WTC11 (cell line): ENCODE results near the gene IRF2BP2. TPM values are rescaled to one million over a fixed set of nuclear protein-coding genes. Genes with fewer than 3 reads are reported as not detected.
A peak's percentile ranks its signal among the peaks of the same experiment; 100 is the strongest.

Source experiments
- ATAC-seq: fragments of 200-7000 bp; cut with Tn5 transposase; 2 replicates; pipeline ENCODE4 v1.10.0; 2021; ENCODE audit warnings: mild to moderate bottlenecking, moderate library complexity
- CTCF ChIA-PET: fragments of 300-600 bp; sonication (Branson Sonifier 250); formaldehyde crosslinking; loops from one replicate; lab custom pipeline; 2021; ENCODE audit warnings: antibody characterized with exemption; lab: Charles Lee
- POLR2A ChIA-PET: fragments of 350-600 bp; sonication (Branson Sonifier 250); formaldehyde crosslinking; loops from one replicate; lab custom pipeline; 2021; ENCODE audit warnings: antibody characterized with exemption; lab: Charles Lee
- DNase-seq: peaks from one replicate; pipeline ENCODE4 v3.0.0; 2021; ENCODE audit warnings: low spot score
- H3K27ac Mint-ChIP-seq: 2 replicates; pipeline ENCODE4 v1.8.0; 2021; ENCODE audit warnings: mixed read lengths
- H3K27me3 Mint-ChIP-seq: 2 replicates; pipeline ENCODE4 v1.8.0; 2021; ENCODE audit warnings: low read depth, mild to moderate bottlenecking, moderate library complexity, mixed read lengths
- H3K36me3 Mint-ChIP-seq: 2 replicates; pipeline ENCODE4 v1.8.0; 2021; ENCODE audit warnings: mixed read lengths
- H3K4me1 Mint-ChIP-seq: 2 replicates; pipeline ENCODE4 v1.8.0; 2022; ENCODE audit warnings: mixed read lengths
- H3K4me3 Mint-ChIP-seq: 2 replicates; pipeline ENCODE4 v1.8.0; 2021; ENCODE audit warnings: mild to moderate bottlenecking, moderate library complexity, mixed read lengths
- H3K9me3 Mint-ChIP-seq: 2 replicates; pipeline ENCODE4 v1.8.0; 2021; ENCODE audit warnings: mixed read lengths
- CREM ChIP-seq: sonication (generic); formaldehyde crosslinking; IDR thresholded peaks from 2 replicates; pipeline ENCODE4 v1.8.1; 2022; ENCODE audit warnings: mild to moderate bottlenecking, missing genetic modification reagents, moderate library complexity
- E2F5 ChIP-seq: sonication (generic); formaldehyde crosslinking; IDR thresholded peaks from 2 replicates; pipeline ENCODE4 v1.8.1; 2022; ENCODE audit warnings: mild to moderate bottlenecking, moderate library complexity, missing genetic modification reagents
- ETV6 ChIP-seq: sonication (generic); formaldehyde crosslinking; IDR thresholded peaks from 2 replicates; pipeline ENCODE4 v1.8.1; 2022; ENCODE audit warnings: mild to moderate bottlenecking, missing genetic modification reagents
- GABPB1 ChIP-seq: sonication (generic); formaldehyde crosslinking; IDR thresholded peaks from 2 replicates; pipeline ENCODE4 v1.8.1; 2023; ENCODE audit warnings: mild to moderate bottlenecking, missing genetic modification reagents
- GTF2I ChIP-seq: fragments of 250-450 bp; sonication (Bioruptor Pico); conservative IDR thresholded peaks from 2 replicates; pipeline ENCODE4 v1.4.0; 2021; ENCODE audit warnings: mild to moderate bottlenecking
- HMGA2 ChIP-seq: fragments of 250-450 bp; sonication (Bioruptor Pico); IDR thresholded peaks from 2 replicates; pipeline ENCODE4 v1.4.0; 2021; ENCODE audit warnings: mild to moderate bottlenecking, moderate library complexity
- HMGXB4 ChIP-seq: sonication (generic); formaldehyde crosslinking; IDR thresholded peaks from 2 replicates; pipeline ENCODE4 v1.8.1; 2023; ENCODE audit warnings: mild to moderate bottlenecking, moderate library complexity, missing genetic modification reagents
- IRF2 ChIP-seq: sonication (generic); formaldehyde crosslinking; IDR thresholded peaks from 2 replicates; pipeline ENCODE4 v1.8.0; 2022; ENCODE audit warnings: low read depth, missing genetic modification reagents, borderline replicate concordance
- STAT6 ChIP-seq: sonication (generic); formaldehyde crosslinking; conservative IDR thresholded peaks from 2 replicates; pipeline ENCODE4 v1.8.1; 2023; ENCODE audit warnings: mild to moderate bottlenecking, low read depth, missing genetic modification reagents, moderate library complexity
- TEAD4 ChIP-seq: sonication (generic); formaldehyde crosslinking; IDR thresholded peaks from 2 replicates; pipeline ENCODE4 v1.8.0; 2022; ENCODE audit warnings: mild to moderate bottlenecking, missing genetic modification reagents
- USF1 ChIP-seq: sonication (generic); formaldehyde crosslinking; IDR thresholded peaks from 2 replicates; pipeline ENCODE4 v1.8.0; 2022; ENCODE audit warnings: mild to moderate bottlenecking, missing genetic modification reagents
- USF2 ChIP-seq: sonication (generic); formaldehyde crosslinking; IDR thresholded peaks from 2 replicates; pipeline ENCODE4 v1.8.1; 2023; ENCODE audit warnings: mild to moderate bottlenecking, missing genetic modification reagents, moderate library complexity
- total RNA-seq: library from RNA; stranded (reverse); gene quantifications from 3 replicates; pipeline ENCODE4 v1.2.3, GENCODE V29; 2021

The IRF2BP2 gene
- total RNA-seq, 1 experiment from 2014 or later: 70.9 TPM

- ChIA-PET POLR2A (no interaction called here), CTCF (no interaction called here)
- H3K9me3 Mint-ChIP-seq: peaks cover 23% of the 10 kb centered on the region
- no peak overlapping the region for H3K27ac Mint-ChIP-seq
- DNase-seq (no peak), ATAC-seq (no peak)
- peaks cover 4% of the 10 kb centered on the region; the same call in 1 of the 2 replicates for H3K36me3 Mint-ChIP-seq
- H3K4me1 Mint-ChIP-seq: peaks cover 11% of the 10 kb centered on the region
- no peak for TF ChIP-seq USF1 (CRISPR knock-in tag)
- no peak for TF ChIP-seq ETV6 (CRISPR knock-in tag)
- TF ChIP-seq HMGA2 (CRISPR knock-in tag): no peak
- TF ChIP-seq STAT6 (CRISPR knock-in tag): no peak
- TF ChIP-seq USF2 (CRISPR knock-in tag): no peak
- TF ChIP-seq, all 79 proteins: peak for 0
- Mint-ChIP-seq H3K27me3 (no peaks in the 10 kb centered on the region), H3K4me3 (no peak overlapping the region)
Measured at GRCh38 chr1:234644928-234645327, 35.0 kb upstream of the IRF2BP2 start.

- Mint-ChIP-seq H3K27me3 (no peaks in the 10 kb centered on the region), H3K4me1 (peaks cover 11% of the 10 kb centered on the region), H3K36me3 (peaks cover 4% of the 10 kb centered on the region; the same call in 1 of the 2 replicates), H3K9me3 (peaks cover 18% of the 10 kb centered on the region), H3K4me3 (no peak overlapping the region), H3K27ac (no peak overlapping the region)
- POLR2A ChIA-PET: no interaction called here
- CTCF ChIA-PET: no interaction called here
- DNase-seq (no peak), ATAC-seq (no peak)
- TF ChIP-seq IRF2 (CRISPR knock-in tag): no peak
- no peak for TF ChIP-seq GABPB1 (CRISPR knock-in tag)
- no peak for TF ChIP-seq CREM (CRISPR knock-in tag)
- TF ChIP-seq TEAD4: no peak
Measured at GRCh38 chr1:234643850-234644134, 33.8 kb upstream of the IRF2BP2 start.

- Mint-ChIP-seq H3K36me3 (peaks cover 4% of the 10 kb centered on the region; the same call in 1 of the 2 replicates), H3K9me3 (peaks cover 13% of the 10 kb centered on the region), H3K4me1 (peaks cover 11% of the 10 kb centered on the region), H3K27ac (no peak overlapping the region), H3K4me3 (no peak overlapping the region), H3K27me3 (no peaks in the 10 kb centered on the region)
- no peak for ATAC-seq
- CTCF ChIA-PET: no interaction called here
- DNase-seq: no peak
- TF ChIP-seq GABPB1 (CRISPR knock-in tag): peak; percentile 94
- no peak for TF ChIP-seq HMGXB4 (CRISPR knock-in tag)
- POLR2A ChIA-PET: no interaction called here
Measured at GRCh38 chr1:234643111-234643849, 33.3 kb upstream of the IRF2BP2 start.

GRCh38 chr1:234642428-234642827, 32.5 kb upstream of the IRF2BP2 start:
- POLR2A ChIA-PET: no interaction called here
- Mint-ChIP-seq H3K27me3 (no peaks in the 10 kb centered on the region), H3K27ac (no peak overlapping the region)
- no peak for ATAC-seq
- TF ChIP-seq GTF2I (CRISPR knock-in tag) (0 out of 2 replicates have a peak, but pooled peaks have one; percentile 54), E2F5 (no peak)
- TF ChIP-seq, all 79 proteins: peak for 1
- no peak for DNase-seq
- Mint-ChIP-seq H3K4me1 (peaks cover 11% of the 10 kb centered on the region), H3K4me3 (no peak overlapping the region), H3K36me3 (peaks cover 4% of the 10 kb centered on the region; the same call in 1 of the 2 replicates), H3K9me3 (peaks cover 13% of the 10 kb centered on the region)
- CTCF ChIA-PET: no interaction called here
